Glutamatergic neuron (in vitro differentiated cells): Measurements from ENCODE around the gene GRIP1. TPM values are rescaled to one million over a fixed set of nuclear protein-coding genes. Genes with fewer than 3 reads are reported as not detected.

ENCODE experiments used
- DNase-seq: peaks from one replicate; pipeline ENCODE4 v3.0.0; 2022
- H3K27ac Mint-ChIP-seq: one replicate; pipeline ENCODE4 v1.8.0; 2020; ENCODE audit warnings: mild to moderate bottlenecking, mixed read lengths, inconsistent platforms; ENCODE audit not compliant: unreplicated experiment
- H3K27me3 Mint-ChIP-seq: one replicate; pipeline ENCODE4 v1.8.0; 2020; ENCODE audit warnings: mild to moderate bottlenecking, moderate library complexity, mixed read lengths, inconsistent platforms; ENCODE audit not compliant: unreplicated experiment
- H3K36me3 Mint-ChIP-seq: one replicate; pipeline ENCODE4 v1.8.0; 2020; ENCODE audit warnings: mild to moderate bottlenecking, mixed read lengths, inconsistent platforms; ENCODE audit not compliant: unreplicated experiment
- H3K4me1 Mint-ChIP-seq: one replicate; pipeline ENCODE4 v1.8.0; 2020; ENCODE audit warnings: mild to moderate bottlenecking, low read depth, mixed read lengths, inconsistent platforms; ENCODE audit not compliant: unreplicated experiment
- H3K4me3 Mint-ChIP-seq: one replicate; pipeline ENCODE4 v1.8.0; 2020; ENCODE audit warnings: mild to moderate bottlenecking, mixed read lengths, inconsistent platforms; ENCODE audit not compliant: unreplicated experiment
- H3K9me3 Mint-ChIP-seq: one replicate; pipeline ENCODE4 v1.8.0; 2020; ENCODE audit warnings: mild to moderate bottlenecking, moderate library complexity, mixed read lengths, inconsistent platforms; ENCODE audit not compliant: unreplicated experiment
- CTCF ChIP-seq: fragments of 200-600 bp; sonication (generic); IDR thresholded peaks from one replicate; pipeline ENCODE4 v1.5.0; 2021; ENCODE audit not compliant: partially characterized antibody, unreplicated experiment
- total RNA-seq: library from RNA; stranded (reverse); fragmentation: NEBNext Ultra II Directional; extraction: Animal tissue kit (Norgen Biotek cat#: 25700); gene quantifications from one replicate; pipeline ENCODE4 v1.2.1, GENCODE V29; 2021; ENCODE audit not compliant: unreplicated experiment

GRIP1 gene
- total RNA-seq, 1 donor from 2014 or later: 67.1 TPM

- Mint-ChIP-seq H3K4me3 (no peak overlapping the region), H3K36me3 (peaks cover 8% of the 10 kb centered on the region), H3K27ac (no peak overlapping the region), H3K9me3 (no peaks in the 10 kb centered on the region), H3K4me1 (no peaks in the 10 kb centered on the region), H3K27me3 (no peaks in the 10 kb centered on the region)
- no peak for TF ChIP-seq CTCF
- no peak for DNase-seq
Observed at GRCh38 chr12:66417217-66417616, 261.7 kb downstream of the GRIP1 start.

DNA sequence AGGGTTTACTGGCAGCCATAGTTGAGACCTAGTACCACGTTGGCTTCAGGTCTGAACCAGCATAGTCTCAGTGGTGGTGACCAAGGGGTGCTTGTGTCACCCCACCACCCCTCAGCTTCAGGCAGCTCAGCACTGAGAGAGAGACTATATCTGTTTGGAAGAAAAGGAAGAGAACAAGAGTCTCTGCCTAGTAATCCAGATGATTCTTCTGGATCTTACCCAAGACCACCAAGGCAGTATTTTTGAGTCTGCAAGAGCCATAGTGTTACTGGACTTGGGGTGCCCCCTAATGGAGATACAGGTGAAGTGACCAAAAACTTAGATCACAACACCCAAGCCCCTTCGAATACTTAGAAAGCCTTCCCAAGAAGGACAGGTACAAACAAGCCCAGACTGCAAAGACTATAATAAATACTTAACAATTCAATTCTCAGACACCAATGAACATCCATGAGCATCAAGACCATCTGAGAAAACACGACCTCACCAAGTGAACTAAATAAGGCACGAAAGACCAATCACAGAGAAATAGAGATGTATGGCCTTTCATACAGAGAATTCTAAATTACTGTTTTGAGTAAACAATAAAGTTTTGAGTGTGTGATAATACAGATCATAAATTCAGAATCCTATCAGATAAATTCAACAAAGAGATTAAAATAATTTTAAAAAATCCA, 269.5 kb downstream of the GRIP1 start:
- Mint-ChIP-seq H3K4me1 (peaks cover 26% of the 10 kb centered on the region), H3K27ac (peak overlapping the region; percentile 33), H3K4me3 (no peak overlapping the region), H3K9me3 (peaks cover 4% of the 10 kb centered on the region), H3K27me3 (peaks cover 2% of the 10 kb centered on the region), H3K36me3 (peaks cover 8% of the 10 kb centered on the region)
- no peak for DNase-seq
- TF ChIP-seq CTCF: peak; percentile 72

DNA sequence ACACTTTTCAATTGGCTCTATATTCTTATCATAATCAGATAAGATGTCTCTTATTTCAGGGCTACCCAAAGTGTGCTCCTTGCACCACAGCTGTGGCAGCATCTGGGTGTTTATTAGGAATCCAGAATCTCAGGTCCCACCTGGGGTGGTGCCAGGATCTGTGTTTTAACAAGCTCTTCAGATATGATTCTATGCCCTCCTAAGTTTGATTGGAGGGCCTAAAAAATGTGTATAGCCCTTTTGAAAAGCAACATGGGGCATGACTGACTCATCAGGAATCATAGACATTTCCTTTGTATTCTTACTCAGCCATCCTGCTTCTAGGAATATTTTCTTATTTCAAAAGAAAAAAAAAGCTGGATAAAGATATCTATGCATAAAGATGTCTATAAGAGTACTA, 273.5 kb downstream of the GRIP1 start:
- H3K36me3 Mint-ChIP-seq: no peaks in the 10 kb centered on the region
- peaks cover 36% of the 10 kb centered on the region for H3K4me1 Mint-ChIP-seq
- peaks cover 3% of the 10 kb centered on the region for H3K9me3 Mint-ChIP-seq
- H3K27ac Mint-ChIP-seq: peak overlapping the region; percentile 74
- peak overlapping the region; percentile 63 for H3K4me3 Mint-ChIP-seq
- peaks cover 2% of the 10 kb centered on the region for H3K27me3 Mint-ChIP-seq
- DNase-seq: no peak
- no peak for TF ChIP-seq CTCF

GRCh38 chr12:66403746-66404145, 275.1 kb downstream of the GRIP1 start:
- Mint-ChIP-seq H3K9me3 (peaks cover 3% of the 10 kb centered on the region), H3K4me1 (peaks cover 36% of the 10 kb centered on the region), H3K36me3 (peaks cover 3% of the 10 kb centered on the region), H3K27me3 (no peaks in the 10 kb centered on the region), H3K4me3 (peak overlapping the region; percentile 60), H3K27ac (peak overlapping the region; percentile 86)
- no peak for TF ChIP-seq CTCF
- DNase-seq: no peak

DNA sequence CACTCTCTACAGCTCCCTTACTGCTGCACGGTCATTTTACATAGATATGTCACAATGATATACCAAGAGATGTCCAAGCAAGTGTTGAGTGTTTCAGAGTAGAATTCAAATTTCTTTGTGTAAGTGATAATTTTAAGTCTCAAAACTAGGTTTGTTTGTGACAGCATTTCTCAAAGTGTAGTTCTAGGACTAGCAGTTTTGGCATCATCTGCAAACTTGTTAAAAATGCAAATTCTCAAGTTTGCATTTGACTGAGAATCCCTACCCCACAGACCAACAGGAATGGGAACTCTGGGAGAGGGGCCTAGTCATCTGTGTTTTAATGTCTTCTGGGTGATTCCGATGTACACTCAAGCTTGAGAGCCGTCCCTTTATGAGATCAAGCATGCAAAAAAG, 279.0 kb downstream of the GRIP1 start:
- no peak for DNase-seq

More for the DNA sequence above, 279.0 kb downstream of the GRIP1 start:
- Mint-ChIP-seq H3K9me3 (peaks cover 1% of the 10 kb centered on the region), H3K27me3 (peaks cover 3% of the 10 kb centered on the region), H3K4me3 (no peak overlapping the region), H3K4me1 (peaks cover 22% of the 10 kb centered on the region), H3K36me3 (peaks cover 4% of the 10 kb centered on the region), H3K27ac (no peak overlapping the region)
- TF ChIP-seq CTCF: no peak
